Measurements from ENCODE around the gene GRM6.

GRM6 gene

DNA sequence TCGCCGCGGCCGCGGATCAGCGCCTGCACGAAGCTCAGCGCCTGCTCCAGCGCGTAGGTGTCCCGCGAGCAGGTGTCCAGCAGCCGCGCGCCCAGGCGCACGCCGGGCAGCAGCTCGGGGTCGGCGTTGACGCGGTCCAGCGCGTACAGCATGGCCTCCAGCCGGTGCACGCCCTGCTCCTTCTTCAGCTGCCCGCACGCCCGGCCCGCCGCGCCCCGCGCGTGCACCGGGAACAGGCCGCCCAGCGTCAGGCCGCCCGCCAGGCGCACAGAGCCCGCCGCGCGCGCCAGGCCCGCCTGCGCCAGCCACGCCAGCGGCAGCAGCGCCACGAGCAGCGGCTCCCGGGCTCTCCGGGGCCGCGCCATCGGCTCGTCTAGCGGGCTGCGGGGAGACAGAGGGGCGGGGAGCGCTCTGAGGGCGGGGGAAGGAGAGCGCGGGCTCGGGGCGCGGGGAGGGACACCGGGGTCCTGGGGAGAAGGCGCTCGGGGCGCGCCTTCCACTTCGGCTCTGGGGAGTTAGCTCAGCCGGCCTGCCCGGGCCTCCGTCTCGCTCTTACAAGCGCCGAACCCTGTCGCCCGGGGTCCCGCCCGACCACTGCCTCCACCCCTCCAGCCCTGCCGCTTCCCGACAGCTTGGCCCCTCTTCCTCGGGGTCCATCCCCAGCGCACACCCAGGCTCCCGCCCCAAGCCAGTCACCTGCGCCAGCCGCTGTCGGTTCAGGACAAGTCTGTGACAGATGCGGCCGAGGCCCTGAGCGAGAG is at the start of gene GRM6:
GRM6 (minus strand) TSS at position 741 of the 761 bp plus-strand sequence; CDS start at position 365, 376 bp downstream.
- DNase-seq (ENCODE audit: low read depth in 2 of 2, low spot score in 1 of 2) = no peak

DNA sequence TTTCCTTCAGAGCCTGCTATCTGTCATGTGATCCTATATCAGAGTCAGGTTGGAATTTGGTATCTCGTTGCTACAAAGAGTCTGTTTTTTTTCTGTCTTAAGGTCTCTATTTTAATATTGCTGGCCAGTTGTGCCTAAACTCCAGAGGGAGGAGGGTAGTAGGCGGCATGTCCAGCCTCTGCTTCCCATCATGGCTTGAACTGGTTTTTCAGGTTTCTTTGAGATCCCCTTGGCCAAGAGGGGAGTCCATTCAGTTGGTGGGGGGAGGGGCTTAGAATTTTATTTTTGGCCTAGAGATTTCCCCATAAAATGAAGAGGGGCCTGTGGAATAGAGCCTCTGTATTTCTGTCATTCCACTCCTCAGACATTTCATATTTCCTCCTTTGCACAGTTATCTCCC is 49.6 kb upstream of the GRM6 start:
- DNase-seq (ENCODE audit: low read depth in 2 of 2, low spot score in 1 of 2) = no peak

DNA sequence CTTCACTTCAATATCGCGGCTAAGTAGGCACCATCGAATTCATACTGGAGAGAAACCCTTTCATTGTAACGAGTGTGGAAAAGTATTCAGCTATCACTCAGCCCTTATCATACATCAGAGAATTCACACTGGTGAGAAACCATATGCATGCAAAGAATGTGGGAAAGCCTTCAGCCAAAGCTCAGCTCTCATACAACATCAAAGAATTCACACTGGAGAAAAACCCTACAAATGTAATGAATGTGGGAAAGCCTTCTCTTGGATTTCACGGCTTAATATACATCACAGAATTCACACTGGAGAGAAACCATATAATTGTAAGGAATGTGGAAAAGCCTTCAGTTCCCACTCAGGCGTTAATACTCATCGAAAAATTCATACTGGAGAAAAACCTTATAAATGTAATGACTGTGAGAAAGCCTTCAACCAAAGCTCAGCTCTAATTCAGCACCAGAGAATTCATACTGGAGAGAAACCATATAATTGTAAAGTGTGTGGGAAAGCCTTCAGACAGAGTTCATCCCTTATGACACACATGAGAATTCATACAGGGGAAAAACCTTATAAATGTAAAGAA is 38.0 kb upstream of the GRM6 start:
- no peak for DNase-seq (ENCODE audit: low read depth in 2 of 2, low spot score in 1 of 2)

DNA sequence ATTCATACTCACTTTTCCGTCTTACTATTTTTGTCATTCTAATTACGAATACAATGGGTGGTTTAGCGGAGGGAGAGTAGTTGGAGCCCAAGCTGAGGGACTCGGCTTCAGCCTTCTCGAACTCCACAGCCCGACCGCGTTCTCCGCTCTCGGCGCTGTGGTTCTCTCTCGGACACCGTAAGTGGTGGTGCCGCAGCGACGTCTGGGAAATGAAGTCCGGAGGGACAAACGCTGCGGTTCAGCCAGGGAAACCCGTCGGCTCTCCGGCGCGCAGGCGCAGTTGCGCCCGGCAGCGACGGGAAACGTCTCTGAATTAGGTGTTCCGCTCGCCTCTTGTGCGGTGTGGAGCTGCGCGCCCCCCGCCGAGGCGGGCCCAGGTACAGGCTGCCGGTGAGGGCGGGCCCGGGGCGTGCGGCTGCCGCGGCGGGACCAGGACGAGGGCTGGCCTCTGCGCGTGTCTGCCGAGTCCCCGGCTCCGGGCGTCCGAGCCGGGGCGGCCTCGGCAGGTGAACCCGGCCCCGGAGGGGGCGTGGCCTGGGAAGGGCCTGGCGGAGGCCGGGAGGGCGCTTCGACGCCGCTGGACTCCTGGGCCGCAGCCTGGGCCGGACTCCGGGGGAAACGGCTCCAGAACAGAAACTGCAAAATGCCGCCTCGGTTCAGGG is 28.5 kb upstream of the GRM6 start, which contains the start of gene ZNF879:
ZNF879 (plus strand) TSS at position 277 of the 662 bp plus-strand sequence. CDS start 1,201 bp downstream, outside the sequence.
- peak; percentile 87 to 90 for DNase-seq (ENCODE audit: low read depth in 2 of 2, low spot score in 1 of 2)

DNA sequence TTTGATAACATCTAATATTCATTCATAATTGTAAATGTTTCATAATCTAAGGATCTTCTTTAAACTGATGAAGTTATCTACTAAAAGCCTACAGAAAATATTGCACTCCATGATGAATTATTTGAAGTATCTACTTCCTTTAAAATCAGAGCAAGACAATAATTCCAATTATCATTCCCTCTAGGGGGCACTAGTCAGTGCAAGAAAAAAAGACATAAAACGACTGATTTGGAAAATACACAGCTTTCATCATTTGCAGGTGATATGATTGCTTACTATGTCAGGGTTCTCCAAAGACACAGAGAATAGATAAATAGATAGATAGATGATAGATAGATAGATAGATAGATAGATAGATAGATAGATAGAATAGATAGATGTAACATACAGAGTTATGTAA is 13.5 kb upstream of the GRM6 start:
- DNase-seq (ENCODE audit: low read depth in 2 of 2, low spot score in 1 of 2) = no peak

DNA sequence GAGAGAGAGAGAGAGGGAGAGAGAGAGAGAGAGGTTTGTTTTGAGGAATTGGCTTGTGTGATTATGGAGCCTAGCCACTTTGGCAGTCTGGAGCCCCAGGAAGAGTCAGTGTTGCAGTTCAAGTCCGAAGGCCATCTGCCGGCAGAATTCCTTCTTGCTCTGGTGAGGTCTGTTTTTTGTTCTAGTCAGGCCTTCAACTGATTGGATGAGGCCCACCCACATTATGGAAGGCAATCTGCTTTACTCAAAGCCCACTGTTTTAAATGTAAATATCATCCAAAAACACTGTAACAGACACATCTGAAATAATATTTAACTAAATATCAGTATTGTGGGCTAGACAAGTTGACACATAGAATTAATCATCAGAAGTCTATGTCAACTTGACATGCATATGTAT is 11.4 kb upstream of the GRM6 start:
- no peak for DNase-seq (ENCODE audit: low read depth in 2 of 2, low spot score in 1 of 2)

DNA sequence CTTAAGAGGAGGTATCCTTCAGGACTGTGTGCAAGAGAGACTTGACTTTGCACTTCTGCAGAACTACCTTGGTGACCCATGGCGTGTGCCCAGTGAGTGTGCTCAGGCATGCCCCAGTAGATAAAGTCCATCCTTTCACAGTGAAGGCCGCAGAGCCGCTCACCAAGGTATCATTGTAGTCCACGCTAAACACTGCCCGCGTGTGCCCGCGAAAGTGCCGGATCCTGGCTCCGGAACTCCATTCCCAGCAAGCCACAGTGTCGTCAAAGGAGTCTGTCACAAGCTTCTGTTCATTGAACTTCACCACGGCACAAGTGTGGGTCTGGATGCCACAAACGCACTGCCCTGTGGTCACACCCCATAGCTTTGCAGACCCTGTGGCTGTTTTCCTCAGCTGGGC is 3.3 kb upstream of the GRM6 start:
- DNase-seq (ENCODE audit: low read depth in 2 of 2, low spot score in 1 of 2) = no peak

DNA sequence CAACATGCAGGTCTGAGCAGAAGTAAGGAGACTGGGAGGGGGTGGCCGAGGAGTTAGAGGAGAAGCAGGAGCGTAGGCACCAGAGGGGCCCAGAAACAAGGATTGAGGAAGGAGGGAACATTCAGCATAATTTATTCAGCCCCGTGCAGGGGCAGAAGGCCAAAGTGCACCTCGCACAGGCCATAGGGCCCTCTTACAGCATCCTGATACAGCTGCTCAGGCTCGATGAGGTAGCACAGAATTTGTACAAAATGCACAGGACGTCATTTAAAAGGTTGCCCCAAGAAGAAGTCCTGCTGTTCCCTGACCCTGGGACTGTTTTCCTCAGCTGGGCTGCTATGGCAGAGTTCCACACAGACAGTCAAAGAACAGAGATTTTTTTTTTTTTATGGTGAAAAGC is 2.1 kb upstream of the GRM6 start:
- no peak for DNase-seq (ENCODE audit: low read depth in 2 of 2, low spot score in 1 of 2)

DNA sequence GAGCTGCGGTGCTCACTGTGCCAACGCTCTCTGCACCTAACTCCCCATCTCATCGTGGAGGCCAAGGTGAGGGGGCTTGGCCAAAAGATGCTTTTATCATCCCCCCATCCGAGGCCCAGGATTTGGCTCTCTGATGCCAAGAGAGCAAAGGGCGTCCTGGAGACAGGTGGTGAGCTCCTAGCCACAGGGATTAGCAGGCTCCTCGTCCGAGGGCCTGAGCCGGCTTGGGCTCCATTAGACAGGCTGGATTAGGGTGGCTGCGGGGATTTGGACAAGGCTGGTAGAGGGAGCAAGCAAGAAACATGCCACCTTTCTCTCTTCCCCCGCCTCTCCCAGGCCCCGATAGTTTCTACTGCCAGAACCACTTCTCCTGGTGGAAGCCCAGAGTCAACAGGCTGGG is 1.0 kb upstream of the GRM6 start:
- DNase-seq (ENCODE audit: low read depth in 2 of 2, low spot score in 1 of 2) = no peak

DNA sequence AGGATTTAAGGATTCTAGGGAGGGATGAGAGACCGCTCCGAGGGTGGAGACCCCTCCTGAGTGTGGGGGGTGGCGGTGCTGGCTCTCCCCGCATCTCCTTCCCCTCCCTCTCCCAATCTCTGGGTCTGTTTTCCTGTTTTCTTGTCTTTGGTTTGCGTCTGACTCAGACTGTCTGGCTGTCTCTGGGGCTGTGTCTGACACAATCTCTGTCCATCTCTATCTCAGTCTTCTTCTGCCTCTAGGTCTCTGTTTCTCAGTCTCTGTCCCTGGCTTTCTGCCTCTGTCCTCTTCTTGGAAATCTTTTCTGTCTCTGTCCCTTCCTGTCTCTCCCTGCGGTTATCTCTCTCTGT is 196 bp upstream of the GRM6 start:
- no peak for DNase-seq (ENCODE audit: low read depth in 2 of 2, low spot score in 1 of 2)

DNA sequence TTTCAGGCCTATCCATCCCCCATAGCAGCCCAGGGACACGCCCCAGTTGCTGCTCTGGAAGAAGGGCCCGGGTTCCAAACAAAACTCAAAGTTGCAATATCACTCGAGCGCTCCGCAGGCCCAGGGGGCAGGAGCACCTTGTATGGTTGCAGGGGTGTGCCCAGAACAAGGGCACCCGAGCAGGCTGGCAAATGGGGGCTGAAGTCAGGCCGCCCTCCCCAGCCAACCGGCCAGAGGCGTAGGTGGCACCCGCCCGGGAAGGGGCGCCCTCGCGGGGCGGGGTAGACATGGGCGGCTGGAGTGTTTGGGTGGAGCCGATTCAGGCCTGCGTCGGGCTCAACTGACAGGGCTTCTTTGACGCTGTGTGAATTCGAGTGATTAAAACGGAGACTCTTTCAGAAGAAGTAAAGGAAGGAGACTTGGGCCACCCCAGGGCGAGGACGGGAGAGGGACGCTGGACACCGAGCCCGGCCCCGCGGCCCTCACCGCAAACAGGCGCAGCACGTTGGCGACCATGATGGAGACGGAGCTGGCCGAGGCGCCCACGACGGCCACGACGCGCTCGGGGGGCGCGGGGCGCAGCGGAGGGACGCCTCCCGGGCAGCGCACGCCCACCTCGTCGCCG is 1.1 kb downstream of the GRM6 start:
- DNase-seq (ENCODE audit: low read depth in 2 of 2, low spot score in 1 of 2) = no peak

DNA sequence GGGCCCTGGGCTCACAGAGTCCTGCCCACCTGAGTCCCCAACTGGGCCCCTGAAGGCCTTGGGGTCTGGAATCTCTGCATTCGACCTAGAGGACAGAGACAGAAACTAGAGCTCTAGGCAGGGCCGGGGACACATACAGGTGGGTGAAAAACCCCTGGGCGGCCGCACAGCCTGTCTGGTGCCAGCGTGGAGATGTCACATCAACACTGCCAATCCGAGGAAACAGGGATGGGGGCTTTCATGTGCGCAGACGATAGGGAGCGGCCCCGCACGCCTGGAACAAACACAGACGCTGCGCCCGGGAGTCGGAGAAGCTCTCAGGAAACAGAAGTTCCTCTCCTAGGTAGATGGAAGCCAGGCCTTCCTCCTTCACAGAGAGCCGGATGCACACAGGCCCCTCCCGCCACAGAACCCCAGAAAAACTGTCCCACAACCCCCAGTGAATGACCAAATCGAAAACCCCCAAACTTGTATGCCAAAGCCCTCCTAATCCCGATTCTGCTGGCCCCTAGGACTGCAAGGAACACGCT is 1.8 kb downstream of the GRM6 start:
- no peak for DNase-seq (ENCODE audit: low read depth in 2 of 2, low spot score in 1 of 2)

DNA sequence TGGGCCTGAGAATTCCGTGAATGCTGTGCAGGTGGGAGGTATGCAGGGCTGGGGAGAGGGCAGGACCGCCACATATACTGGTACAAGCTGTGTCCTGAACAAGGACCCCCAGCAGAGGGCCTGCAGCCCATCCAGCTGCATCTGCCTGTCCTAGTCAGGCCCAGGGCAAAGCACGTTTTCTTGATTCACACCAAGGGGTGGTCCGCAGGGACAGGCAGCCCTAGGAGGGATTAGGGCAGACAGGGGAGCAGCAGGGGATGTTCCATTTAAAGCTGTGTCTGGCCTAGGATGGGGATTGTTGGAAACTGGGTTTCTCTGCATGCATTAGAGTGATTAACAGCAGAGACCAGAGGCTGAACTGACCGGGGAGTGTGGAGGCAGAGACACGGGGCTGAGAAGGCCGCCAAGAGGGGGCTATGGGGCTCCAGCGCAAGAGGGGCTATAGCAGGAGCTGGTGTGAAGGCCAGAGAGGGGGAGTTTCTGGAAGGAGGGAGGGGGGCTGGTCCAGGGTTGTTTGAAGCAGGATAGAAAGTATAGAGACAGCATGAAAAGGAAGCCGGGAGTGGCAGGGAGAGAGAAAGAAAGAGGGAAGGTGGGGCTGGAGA is 2.7 kb downstream of the GRM6 start:
- DNase-seq (ENCODE audit: low read depth in 2 of 2, low spot score in 1 of 2) = no peak

DNA sequence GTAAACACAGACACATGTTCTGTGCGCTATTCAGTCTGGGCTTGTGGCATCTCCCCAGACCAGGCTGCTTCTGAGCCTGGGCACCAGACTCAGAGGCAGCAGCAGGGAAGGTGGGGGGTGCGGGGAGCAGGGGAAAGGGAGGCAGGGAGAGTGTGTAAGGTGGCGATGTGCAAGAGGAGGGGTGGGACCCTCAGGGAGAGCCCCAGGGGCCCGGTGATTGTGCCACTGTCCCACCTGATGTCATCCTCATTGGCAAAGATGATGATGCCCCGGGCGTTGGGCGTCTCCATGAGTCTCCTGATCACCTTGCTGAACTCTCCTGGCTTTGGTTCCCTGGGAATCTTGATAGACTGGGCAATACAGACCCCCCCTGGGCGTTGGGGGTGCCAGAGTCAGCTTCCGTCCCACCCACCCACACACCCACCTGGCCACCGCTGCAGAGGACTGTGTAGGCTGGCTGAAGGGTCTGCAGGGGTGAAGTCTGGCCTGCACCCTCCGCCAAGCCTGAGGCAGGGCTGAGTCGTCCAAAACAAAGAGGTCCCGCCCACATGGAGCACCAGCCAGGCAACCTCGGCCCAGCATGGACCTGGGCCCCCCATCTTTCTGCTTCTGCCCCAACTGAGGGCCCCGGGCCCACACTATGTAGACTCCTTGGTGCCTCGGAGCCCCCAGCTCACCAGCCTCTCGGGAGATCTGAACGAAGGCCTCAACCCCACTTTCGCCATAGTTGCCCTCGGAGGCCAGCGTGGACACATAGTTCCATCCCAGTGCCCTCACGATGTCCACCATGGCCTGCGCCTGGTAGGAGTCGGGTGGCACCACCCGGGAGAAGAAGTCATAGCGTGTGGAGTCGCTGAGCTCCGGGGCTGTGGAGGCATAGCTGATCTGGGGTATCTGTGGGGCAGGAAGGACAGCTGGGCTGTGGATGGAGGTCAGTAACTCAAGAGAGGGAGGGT is 3.7 kb downstream of the GRM6 start:
- DNase-seq (ENCODE audit: low read depth in 2 of 2, low spot score in 1 of 2) = no peak

DNA sequence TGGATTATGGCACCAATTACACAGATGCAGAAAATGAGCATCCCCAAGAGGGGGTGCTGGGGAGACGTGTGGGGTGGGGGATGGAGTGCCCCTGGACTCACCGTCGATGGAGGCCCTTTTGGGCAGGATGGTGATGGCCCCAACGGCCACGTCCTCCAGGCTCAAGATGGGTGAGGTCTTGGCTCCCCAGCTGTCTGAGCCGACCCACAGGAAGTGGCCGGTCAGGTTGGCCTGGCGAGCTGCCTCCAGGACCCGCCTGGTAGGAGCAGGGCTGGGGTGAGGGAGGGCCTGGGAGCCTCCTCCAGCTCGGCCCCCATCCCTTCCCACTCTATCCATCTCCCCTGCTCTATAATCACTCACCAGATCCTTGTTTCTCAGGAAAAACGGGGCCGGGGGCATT is 4.6 kb downstream of the GRM6 start:
- DNase-seq (ENCODE audit: low read depth in 2 of 2, low spot score in 1 of 2) = no peak

DNA sequence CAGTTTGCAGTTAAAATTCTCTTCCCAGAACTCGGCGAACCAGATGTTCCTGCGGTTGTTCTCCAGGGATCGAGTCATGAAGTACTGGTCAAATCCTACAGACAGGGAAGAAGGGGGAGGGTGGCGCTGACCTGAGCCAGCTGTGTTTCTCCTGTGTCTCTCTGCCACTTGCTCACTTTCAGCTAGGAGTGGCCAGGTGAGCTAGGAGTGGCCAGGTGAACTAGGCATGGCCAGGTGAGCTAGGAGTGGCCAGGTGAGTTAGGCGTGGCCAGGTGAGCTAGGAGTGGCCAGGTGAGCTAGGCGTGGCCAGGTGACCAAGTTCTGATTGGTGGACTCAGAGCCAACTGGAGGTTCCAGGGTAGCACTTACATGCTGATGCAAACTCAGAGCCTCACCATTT is 5.8 kb downstream of the GRM6 start:
- DNase-seq (ENCODE audit: low read depth in 2 of 2, low spot score in 1 of 2) = no peak

DNA sequence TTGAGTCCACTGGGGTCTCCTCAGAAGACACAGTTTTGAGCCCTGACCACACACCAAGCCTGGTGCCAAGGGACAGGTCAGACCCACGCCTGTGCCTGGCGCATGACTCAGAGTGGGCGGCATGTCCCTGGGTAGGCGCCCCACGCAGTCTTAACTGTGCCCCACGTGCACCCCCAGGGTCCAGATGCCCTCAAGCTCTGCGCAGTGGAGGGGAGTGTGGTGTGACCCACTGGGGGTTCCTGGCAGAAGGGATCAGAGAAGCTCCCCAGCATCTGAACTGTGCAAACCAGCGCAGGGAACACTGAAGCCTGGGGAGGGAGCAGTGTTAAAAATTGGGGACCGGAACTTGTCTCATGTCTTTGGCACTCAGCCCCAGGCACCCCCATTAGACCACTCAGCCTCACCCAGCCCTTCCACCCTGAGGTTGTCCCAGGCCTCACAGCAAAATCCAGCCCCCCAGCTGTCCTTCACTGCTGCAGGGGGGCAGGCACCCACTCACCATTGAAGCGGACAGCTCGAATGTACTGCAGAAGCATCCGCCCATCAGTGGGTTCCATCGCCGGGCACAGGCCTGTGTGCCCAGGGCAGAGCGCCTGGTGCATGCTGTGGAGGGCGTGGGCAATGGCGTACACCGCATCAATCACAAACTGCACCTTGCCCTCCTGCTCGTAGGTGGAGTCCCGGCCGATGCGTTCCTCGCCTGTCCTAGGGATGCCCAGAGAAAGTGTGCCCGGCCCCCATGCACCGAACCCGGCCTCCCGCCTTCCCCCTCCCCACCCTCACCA is 6.5 kb downstream of the GRM6 start:
- no peak for DNase-seq (ENCODE audit: low read depth in 2 of 2, low spot score in 1 of 2)

DNA sequence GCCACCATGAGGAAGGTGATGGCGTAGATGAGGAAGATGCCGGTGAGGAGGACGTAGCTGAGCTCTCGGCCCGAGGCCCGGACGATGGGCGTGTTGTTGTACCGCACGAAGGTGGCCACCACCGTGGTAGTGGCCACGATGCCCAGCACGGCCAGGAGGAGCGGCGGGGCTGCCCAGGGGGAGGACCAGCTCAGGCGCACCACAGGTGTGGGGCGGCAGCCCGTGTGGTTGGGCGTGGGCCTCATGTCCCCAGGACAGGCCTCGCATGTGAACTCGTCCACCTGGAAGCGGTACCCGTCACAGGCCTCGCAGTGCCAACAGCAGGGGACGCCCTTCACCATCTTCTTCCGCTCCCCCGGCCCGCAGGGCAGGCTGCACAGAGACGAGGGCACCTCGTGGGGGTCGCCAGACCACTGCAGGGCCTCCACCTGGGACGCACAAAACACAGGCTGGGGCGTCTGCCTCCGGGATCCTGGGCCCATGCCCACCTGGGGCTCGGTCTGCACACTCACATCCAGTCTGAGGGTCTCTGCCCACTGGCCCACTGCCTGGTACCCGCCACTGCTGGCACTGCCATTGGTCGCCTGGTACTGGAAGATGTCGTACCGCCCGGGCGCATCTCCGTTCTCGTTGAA is 8.7 kb downstream of the GRM6 start:
- no peak for DNase-seq (ENCODE audit: low read depth in 2 of 2, low spot score in 1 of 2)
